ENCODE results near the gene NEK6.

The NEK6 gene

GRCh38 chr9:124357721-124358361 is 100.1 kb downstream of the NEK6 start:
- no peak for DNase-seq

DNA sequence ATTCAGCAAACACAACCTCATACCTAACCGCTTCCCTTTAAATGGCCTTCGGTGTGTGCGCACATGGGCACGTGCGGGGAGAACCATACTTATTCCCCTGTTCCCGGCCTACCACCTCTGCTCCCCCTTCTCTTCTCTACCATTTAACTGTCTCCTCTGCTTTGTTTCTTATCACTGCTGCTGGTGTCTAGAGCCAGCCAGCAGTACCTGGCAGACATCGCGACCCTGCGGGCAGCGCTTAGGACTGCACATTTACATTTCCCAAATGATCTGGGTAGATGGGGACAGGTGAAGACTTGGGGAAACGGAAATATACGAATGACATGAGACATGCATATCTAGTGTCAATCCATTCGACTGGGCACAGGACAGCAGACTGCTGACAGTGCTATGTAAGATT is 100.9 kb downstream of the NEK6 start:
- no peak for DNase-seq

- DNase-seq = no peak
These were observed 101.7 kb downstream of the NEK6 start for GRCh38 chr9:124359426-124359825.

- no peak for DNase-seq
These were observed 102.3 kb downstream of the NEK6 start for GRCh38 chr9:124359855-124360678.

GRCh38 chr9:124361128-124361527 is 103.4 kb downstream of the NEK6 start:
- no peak for DNase-seq

GRCh38 chr9:124363326-124364096 is 105.8 kb downstream of the NEK6 start:
- no peak for DNase-seq

DNA sequence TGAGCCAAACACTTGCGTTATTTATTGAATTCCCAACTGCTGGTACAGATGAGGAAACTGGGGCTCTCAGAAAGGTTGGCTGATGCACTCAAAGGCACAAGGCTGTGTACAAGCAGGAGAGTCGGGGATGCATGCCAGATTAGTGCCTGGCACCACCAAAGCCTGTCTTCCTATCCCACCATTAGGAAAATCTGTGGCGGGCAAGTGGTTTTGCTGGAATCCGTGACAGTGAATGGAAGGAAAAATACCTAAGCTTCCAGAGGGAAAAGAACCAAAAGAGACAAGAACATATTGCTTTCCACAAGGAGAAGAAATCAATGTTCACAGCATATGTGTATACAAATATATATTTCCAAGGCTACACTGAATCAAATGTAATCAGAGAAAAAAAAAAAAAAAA is 106.4 kb downstream of the NEK6 start:
- no peak for DNase-seq

- no peak for DNase-seq
These were observed 107.3 kb downstream of the NEK6 start for GRCh38 chr9:124365036-124365435.

DNA sequence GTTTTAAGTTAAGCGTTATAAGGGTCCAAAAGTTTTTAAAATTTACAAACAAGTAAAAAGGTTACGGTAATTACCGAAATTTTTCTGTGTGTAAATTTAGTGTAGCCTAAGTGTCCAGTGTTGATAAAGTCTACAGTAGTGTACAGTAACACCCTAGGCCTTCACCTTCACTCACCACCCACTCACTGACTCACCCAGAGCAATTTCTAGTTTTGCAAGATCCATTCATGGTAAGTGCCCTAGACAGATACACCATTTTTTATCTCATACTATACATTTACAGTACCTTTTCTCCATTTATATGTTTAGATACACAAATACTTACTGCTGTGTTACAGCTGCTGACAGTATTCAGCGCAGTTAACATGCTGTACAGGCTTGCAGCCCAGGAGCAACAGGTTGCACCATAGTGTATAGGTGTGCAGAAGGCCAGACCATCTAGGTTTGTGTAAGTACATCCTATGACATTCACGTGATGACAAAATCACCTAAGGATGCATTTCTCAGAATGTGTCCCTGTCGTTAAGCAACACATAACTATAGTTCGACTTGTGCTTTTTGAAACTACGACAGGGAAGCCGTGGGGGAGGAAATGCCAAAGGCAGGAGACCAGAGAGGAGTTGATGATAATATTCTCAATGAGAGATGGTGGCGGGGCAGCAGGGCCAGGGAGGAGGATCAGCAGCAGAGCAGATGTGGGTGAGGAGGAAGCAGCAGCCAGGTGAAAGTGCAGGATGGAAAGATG is 108.9 kb downstream of the NEK6 start:
- no peak for DNase-seq

DNA sequence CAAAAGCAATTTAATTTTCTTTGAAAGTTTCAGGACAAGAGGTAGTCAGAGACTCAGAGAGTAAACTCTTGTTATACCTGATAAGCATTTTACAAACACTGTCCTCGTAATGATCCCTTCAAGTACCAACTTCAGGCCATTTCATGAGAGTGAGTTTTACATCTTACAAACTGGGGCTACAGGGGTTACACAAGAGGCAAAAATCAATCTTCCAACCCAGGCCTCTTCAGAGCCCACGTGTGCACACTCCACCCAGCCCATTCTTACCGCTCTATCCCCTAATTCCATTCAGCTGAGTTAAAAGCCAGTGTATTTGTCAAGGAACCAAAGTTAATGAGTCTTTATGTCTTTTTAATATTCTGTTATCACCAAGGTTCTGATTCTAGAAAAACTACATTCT is 110.9 kb downstream of the NEK6 start:
- no peak for DNase-seq

- DNase-seq = no peak
These were observed 111.6 kb downstream of the NEK6 start for GRCh38 chr9:124369231-124369797.

DNA sequence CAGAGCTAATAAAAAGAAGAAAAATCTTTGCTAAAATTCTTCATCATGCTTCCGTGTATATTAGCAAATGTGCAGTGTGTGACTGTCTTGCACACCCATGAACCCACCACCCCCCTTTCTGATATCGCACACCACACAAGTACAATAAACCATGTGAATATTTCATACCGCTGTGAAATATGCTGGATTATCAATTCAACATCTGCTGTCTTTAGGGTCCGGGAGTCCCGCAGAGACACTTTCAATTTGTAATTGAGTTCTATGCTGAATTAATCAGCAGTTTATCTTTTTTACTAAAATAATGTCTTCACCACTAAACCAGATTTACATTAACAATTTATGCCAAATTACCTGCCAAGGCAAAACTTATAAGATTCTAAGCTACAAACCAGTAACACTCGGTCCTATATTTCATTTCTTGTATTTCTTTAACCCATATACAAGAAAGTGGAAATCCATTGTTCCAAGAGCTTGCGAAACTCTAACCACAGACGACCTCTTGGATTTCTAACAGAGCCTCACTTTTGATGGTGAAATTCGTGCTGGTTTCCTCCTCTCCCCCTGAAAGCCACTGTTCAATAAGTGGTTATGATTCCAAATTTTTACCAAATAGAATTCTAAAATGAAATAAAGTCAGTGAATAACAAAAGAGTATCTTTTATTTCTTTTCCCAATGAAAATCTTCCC is 113.3 kb downstream of the NEK6 start:
- no peak for DNase-seq

DNA sequence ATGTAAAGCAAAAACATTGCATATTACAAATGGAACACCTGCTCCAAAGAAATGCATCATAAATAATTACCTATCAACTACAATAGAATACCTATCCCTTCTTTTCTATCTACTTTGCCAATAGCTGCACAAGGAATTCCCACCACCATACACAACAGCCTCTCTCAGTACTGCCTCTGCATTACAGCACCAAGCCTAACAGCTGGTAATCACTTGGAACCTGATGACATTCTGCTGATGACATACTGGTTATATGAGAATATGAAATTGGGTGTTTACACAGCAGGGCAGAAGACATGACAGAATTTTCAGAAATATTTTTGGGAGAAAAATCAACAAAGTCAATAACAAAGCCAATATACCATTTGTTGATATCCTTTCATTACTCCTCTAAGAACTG is 114.3 kb downstream of the NEK6 start:
- no peak for DNase-seq

DNA sequence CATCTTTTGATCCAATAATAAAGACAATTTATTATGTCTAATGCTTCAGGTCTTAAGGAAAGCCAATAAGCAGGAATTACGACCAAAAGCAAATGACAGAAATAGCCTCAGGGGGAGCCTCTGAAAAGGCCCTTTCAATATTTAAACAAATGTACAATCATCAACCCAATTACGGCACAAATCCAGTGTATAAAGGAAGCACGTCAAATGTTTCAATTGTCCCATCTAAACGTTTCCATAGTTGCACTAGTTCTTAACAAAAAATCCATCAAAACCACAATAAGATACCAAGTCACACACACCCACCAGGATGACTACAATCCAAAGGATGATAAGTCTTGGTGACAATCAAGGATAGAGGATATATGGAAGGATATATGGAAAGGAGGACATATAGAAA is 115.6 kb downstream of the NEK6 start:
- DNase-seq = no peak

- DNase-seq = no peak
These were observed 116.1 kb downstream of the NEK6 start for GRCh38 chr9:124373851-124374250.

DNA sequence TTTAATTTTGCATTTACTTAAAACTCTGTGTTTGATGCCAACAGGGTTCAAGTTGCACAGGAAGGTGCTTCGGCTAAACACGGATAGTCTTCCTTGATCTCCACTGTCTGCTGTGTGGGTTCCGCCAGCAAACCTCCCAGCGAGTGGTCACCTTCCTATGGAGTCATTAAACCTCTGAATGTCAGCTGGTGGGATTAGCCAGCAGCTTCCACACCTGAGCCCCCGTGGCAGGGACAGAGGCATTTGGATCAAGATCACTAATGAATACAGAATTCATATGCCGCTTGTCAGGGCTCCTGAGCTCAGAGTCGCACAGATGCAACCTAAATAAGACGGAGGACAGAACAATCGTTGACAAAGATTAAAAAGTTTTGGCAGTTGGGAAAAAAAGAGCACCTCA is 118.0 kb downstream of the NEK6 start:
- no peak for DNase-seq

GRCh38 chr9:124376329-124376728 is 118.6 kb downstream of the NEK6 start:
- DNase-seq = no peak

DNA sequence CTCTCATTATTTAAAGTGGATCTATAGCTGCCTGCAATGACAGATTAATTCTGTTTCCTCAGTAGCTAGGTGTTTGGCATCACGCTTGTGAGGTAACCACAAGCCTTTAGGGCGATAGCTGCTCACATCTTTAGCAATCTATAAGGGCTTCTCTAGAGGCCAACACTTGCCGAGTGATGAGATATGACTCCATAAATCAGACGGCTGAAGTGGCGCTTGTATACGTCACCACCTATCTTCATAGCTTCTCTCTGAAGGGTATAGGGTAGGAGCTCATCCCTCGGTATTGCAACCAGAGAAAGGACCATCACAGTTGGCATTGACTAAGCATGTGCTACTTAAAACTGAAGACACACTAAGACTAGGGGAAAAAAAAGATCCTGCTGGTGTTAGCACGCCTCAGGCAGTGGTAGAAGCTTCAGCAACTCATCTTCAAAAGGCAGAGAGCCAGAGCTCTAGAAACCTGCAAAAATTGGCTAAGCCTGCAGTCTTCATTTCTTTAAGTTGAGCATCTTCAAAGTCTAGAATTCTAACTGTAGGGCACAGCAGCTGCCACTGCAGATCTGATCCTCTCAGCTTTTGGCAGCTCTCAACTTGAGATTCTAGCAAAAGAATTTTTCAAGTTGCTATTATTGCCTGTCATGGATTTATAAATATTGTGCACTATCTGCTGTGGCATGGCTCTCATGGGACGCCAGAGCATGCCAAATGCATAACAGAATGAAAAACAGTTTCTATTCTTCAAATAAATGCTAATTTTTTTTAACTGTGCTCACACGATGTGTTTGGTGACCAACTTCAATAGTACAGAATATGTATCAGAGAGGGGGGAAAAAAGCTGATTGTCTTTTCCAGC is 120.0 kb downstream of the NEK6 start:
- DNase-seq = no peak

- DNase-seq = no peak
These were observed 123.6 kb downstream of the NEK6 start for GRCh38 chr9:124381170-124381945.

DNA sequence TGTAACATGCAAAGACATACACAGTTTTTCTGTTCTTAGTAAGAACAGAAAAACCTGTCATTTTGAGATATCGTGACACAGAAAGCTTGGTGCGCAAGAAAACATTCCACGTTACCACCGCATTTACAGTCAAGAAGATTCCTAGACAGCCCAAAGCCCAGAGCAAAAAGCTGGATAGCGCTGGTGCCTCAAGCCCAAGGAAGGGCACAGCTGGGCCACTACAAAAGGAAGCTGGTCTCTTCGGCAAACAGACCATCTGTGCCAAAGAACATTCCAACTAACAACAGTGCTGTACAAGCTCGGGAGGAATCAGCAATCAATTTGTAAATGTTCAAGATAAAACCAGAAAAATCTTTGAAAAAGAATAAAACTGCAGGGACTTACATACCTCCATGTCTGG is 126.5 kb downstream of the NEK6 start:
- DNase-seq = no peak
